HG03175 (cell line): ENCODE data around the gene GAS7.

Experiments
- ATAC-seq: cut with Tn5 transposase; IDR thresholded peaks from one replicate; pipeline ENCODE4 v1.9.1; 2021; ENCODE audit warnings: mild to moderate bottlenecking, moderate library complexity; ENCODE audit not compliant: unreplicated experiment

The GAS7 gene

GRCh38 chr17:9987779-9988585 lies 210.4 kb downstream of the GAS7 start:
- peak; percentile 36 for ATAC-seq

- no peak for ATAC-seq
Observed at GRCh38 chr17:9986754-9987382, 211.5 kb downstream of the GAS7 start.

- no peak for ATAC-seq
Observed at GRCh38 chr17:9985646-9986045, 212.8 kb downstream of the GAS7 start.

- no peak for ATAC-seq
Observed at GRCh38 chr17:9984768-9985167, 213.6 kb downstream of the GAS7 start.

GRCh38 chr17:9982159-9982558 lies 216.2 kb downstream of the GAS7 start:
- ATAC-seq: no peak

- ATAC-seq: no peak
Observed at GRCh38 chr17:9981344-9981915, 217.0 kb downstream of the GAS7 start.

- no peak for ATAC-seq
Observed at GRCh38 chr17:9979463-9979995, 218.9 kb downstream of the GAS7 start.

GRCh38 chr17:9977180-9977575 lies 221.2 kb downstream of the GAS7 start:
- no peak for ATAC-seq

- no peak for ATAC-seq
Observed at GRCh38 chr17:9976283-9977179, 221.9 kb downstream of the GAS7 start.

GRCh38 chr17:9974448-9975381 lies 223.7 kb downstream of the GAS7 start:
- no peak for ATAC-seq

GRCh38 chr17:9973669-9974447 lies 224.5 kb downstream of the GAS7 start:
- ATAC-seq: no peak

- ATAC-seq: no peak
Observed at GRCh38 chr17:9971991-9972390, 226.4 kb downstream of the GAS7 start.

- no peak for ATAC-seq
Observed at GRCh38 chr17:9969301-9969935, 229.0 kb downstream of the GAS7 start.

GRCh38 chr17:9968881-9969280 lies 229.5 kb downstream of the GAS7 start:
- ATAC-seq: no peak

GRCh38 chr17:9968008-9968407 lies 230.4 kb downstream of the GAS7 start:
- no peak for ATAC-seq

- ATAC-seq: no peak
Observed at GRCh38 chr17:9959377-9959981, 238.9 kb downstream of the GAS7 start.

- no peak for ATAC-seq
Observed at GRCh38 chr17:9958586-9959281, 239.7 kb downstream of the GAS7 start.

- ATAC-seq: no peak
Observed at GRCh38 chr17:9957244-9957643, 241.2 kb downstream of the GAS7 start.
